NCI-H1694 (cell line): ENCODE data around the gene POLE4.

Experiments
- DNase-seq: peaks from one replicate; lab custom pipeline; 2025; lab: John Stamatoyannopoulos, UW

The POLE4 gene

DNA sequence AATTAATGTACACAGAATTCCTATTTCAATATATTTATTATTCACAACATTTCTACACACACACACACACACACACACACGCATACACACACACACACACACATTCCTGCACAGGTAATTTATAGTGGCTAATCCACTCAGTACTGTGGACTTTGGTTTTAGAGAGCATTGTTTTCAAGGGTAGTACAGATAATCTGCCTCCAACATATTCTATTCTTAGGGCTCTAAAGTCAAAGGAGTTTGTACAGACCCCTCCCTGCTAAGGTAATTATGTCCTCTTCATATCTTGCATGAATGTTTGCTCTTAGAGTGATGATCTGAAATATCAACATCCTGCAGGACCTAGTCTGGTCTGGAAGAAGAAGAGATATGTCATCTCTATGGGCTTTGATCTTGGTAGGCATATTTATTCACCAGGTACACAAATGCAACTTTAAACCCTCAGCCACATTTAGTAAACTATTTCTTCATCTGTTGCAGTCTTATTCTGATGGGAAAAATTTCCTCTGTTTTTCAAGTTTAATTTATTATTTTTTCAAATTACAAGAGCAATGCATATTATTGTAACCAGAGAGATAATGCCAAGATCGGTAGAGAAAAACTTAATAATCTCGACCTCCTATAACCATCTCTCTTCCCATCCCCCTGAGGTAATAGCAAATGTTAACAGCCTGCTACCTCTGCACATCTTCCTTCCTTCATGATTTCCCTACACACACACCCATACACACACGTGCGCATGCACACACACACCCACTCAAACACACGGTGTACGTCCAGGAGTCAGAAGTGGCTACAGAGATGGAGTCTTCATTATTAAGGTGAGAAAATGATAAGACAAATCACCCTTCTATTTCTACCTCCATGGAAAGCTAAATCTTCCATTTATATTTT lies 18.3 kb upstream of the POLE4 start:
- no peak for DNase-seq

DNA sequence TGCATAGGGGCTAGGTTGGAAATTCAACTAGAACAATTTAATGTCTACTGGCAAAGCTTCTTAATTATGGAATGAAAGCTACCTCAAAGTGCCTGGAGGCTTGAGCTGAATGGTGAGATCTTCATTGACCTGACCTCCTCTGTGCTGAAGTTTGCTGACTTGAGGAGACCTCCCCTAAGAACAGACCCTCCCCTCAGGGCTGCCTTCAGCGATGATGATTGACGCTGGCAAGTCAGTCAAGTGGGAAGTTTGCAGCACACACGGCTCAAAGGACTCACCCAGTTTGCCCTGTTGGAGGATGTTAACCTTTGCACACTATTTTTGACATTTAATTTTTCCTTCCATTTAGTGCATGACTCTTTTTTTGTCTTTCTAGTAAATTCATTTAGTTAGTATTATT lies 17.2 kb upstream of the POLE4 start:
- DNase-seq, result no peak

DNA sequence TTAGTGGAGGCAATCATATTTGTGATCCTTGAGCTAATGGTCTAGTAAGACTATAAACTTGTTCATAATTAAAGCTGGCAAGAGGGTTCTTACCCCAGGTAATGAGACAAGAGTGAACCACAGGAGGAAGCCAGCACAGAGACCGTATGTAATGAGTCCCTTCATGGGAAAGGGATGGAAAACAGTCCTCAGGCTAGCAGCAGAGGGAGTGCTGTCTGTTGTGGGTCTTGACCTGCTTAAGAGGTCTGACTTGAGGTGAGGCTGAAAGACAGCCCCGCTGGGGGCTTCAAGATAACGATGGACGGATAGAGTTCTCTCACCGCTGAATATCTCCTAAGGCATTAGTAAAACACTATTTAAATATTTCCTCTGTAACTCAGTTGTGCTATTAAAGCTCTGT lies 16.2 kb upstream of the POLE4 start:
- DNase-seq, result no peak

GRCh38 chr2:74944987-74945787 lies 13.3 kb upstream of the POLE4 start:
- DNase-seq, result no peak

GRCh38 chr2:74945788-74946331 lies 12.6 kb upstream of the POLE4 start:
- no peak for DNase-seq

DNA sequence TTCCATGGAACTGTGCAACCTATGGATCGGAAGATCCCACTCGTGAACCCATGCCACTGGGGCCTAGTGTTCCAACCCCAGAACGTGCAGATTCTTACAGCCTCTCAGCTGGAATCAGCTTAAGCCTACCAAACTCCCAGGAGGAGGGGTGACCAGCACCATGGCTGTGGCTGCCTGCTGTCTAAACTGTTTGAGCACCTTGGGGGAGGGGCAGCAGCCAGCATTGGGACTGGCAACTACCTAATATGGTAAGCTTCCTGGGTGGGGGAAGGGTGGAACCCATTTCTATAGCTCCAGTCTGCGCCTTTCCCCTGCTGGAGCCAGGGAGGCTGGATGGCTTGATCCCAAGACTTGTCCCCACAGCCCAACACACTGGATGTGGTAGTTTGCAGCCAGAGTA lies 10.7 kb upstream of the POLE4 start:
- no peak for DNase-seq

DNA sequence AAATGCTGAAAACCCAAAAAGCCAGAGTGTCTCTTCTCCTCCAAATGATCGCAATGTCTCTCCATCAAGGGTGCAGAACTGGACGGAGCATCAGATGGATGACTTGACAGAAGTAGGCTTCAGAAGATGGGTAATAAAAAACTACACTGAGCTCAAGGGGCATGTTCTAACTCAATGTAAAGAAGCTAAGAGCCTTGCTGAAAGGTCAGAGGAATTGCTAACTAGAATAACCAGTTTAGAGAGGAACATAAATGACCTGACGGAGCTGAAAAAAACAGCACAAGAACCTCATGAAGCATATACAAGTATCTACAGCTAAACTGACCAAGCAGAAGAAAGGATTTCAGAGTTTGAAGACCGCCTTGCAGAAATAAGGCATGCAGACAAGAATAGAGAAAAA lies 9.7 kb upstream of the POLE4 start:
- no peak for DNase-seq

- no peak for DNase-seq
Measured at GRCh38 chr2:74951211-74951754, 7.2 kb upstream of the POLE4 start.

GRCh38 chr2:74952575-74952974 lies 5.9 kb upstream of the POLE4 start:
- no peak for DNase-seq

- no peak for DNase-seq
Measured at GRCh38 chr2:74953796-74954499, 4.5 kb upstream of the POLE4 start.

- DNase-seq, result no peak
Measured at GRCh38 chr2:74954500-74954874, 4.0 kb upstream of the POLE4 start.

DNA sequence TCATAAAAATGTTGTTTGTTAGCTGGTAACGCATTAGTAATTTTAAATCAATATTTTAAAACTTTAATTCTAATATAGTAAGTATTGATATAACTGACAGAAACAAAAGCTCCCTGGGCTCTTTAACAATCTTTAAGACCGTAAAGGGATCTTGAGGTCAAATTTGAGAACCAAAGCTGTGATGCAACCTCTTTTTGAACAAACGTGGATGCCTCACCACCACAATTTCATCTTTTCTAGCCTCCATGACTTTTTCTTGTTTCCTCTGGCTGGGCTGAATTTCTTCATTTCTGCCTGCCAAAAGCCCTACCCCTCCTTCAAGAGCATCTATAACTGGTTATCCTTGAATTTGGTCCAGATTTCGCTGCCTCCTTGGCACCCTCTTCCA lies 563 bp upstream of the POLE4 start:
- DNase-seq, result no peak

GRCh38 chr2:74959106-74959751 lies 786 bp downstream of the POLE4 start:
- DNase-seq, result no peak

- no peak for DNase-seq
Measured at GRCh38 chr2:74966887-74967286, 8.4 kb downstream of the POLE4 start.

- DNase-seq, result no peak
Measured at GRCh38 chr2:74975016-74975415, 16.6 kb downstream of the POLE4 start.

GRCh38 chr2:74979844-74980243 lies 21.4 kb downstream of the POLE4 start:
- no peak for DNase-seq

- no peak for DNase-seq
Measured at GRCh38 chr2:74982577-74982976, 24.1 kb downstream of the POLE4 start.

DNA sequence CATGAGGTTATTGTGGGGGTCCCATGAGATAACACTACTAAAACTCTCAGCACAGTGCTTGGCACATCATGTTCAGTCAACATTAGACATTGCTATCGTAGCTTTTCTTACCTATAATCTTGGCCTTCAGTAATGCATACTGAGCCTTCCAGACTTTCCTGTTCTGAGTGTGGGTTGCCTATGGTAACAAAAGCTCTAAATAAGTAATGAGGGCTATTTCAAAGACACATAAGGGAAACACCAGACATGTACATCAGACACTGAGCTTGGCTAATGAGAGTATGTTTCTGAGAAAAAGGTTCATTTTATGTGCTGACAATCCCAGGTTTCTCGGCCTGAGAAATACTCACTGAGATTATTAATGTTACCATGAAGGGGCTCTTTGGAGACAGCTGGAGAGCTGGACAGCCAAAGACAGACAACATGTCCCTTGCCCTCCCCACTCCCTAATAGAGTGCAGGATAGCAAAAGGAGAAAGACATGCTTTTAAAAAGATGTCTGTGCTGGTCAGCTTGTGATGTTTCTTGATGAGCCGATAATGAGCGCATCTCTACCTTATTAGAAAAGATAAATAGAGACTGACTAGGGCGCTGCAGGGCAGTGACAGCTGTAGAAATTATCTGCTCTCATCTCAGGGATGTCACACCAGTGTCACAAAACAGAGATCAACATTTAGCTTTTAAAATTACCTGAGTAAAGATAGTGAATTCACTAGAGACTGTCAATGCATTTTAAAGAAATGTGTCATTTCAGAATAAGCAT lies 25.4 kb downstream of the POLE4 start:
- no peak for DNase-seq

DNA sequence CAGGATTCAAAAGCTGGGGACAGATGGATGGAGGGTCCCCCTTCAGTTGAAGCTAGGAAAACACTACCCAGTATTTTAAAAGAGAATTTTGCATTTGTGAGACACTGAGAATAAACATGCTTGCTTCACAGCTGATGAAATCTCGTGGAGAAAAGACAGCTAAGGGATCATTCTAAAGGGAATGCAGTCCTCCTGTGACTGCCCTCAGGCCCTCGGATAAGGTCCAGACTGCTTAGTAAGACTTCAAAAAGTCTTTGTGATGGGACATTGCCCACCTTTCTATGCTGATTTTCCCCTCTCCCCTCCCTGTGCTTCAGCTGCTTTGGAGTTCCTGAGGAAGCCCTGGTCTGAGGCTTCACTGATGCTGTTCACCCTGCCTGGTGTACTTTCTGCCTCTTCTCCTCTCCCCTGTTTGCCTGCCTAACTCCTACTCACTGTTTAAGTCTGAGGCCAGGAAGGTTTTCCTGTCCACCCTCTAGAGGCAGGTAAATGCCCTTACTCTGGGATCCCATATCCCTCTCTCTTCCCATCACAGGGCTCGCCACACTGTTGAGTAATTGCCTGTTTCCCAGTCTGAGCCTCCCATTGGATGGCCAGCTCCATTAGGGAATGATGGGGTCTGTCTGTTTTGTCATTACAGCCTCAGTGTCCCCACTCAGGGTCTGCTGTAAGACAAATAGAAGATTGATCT lies 26.6 kb downstream of the POLE4 start:
- no peak for DNase-seq

- no peak for DNase-seq
Measured at GRCh38 chr2:74985978-74986609, 27.7 kb downstream of the POLE4 start.
